Right lobe of liver (tissue), 4 donors: ENCODE measurements around the gene TTC7B.

Experiments
- CTCF ChIP-seq, 4 donors: fragments of 200-600 bp in 3 of 4; fragments of 450-650 bp in 1 of 4; IDR thresholded peaks; one replicate each; pipeline versions ENCODE4 v1.5.1 to v1.8.0; 2016 to 2022; ENCODE audit warnings: antibody characterized with exemption in 4 of 4, mild to moderate bottlenecking in 2 of 4
- POLR2A ChIP-seq: fragments of 450-650 bp; IDR thresholded peaks from one replicate; pipeline ENCODE4 v1.6.1; 2017; ENCODE audit warnings: antibody characterized with exemption, mild to moderate bottlenecking
- donor health status: DM: no; HTN: no; CAD: no.
- donor health status: DM: no; HTN: no; CAD: no.
- donor health status: DM: no; HTN: yes; CAD: no.

GRCh38 chr14:90587918-90588317, 228.3 kb downstream of the TTC7B start:
- TF ChIP-seq CTCF (IDR thresholded peaks at IDR 0.05), result no peak
- TF ChIP-seq POLR2A, result no peak
